ENCODE data around the gene CADPS2. TPM values are rescaled to one million over a fixed set of nuclear protein-coding genes. Genes with fewer than 3 reads are reported as not detected.

CADPS2 gene
- total RNA-seq, 2 donors from 2014 or later = 16.4 to 32.5 TPM

DNA sequence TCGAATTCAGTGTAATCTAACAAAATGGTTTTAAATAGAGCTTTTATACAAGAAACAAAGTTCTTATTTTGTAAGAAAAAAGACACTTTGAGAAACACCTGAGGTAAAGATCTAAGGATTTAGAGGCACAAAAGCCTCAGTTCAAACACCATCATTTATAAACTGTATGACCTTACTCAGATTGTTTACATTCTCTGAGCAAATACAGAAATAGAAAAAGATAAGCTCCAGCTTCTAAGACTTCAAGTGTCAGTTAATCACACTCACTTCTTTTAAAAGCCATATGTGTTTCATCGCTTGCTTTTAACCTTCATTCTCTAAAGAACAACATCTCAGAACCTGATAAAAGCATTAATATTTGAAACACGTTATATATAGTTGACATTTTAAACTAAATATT is 27.9 kb downstream of the CADPS2 start:
- Histone ChIP-seq H3K27ac (no peak overlapping the region), H3K9me3 (no peaks in the 10 kb centered on the region), H3K4me1 (ENCODE audit: control insufficient read depth in 1 of 2, low read depth in 2 of 2) (no peaks in the 10 kb centered on the region), H3K36me3 (no peaks in the 10 kb centered on the region), H3K4me3 (no peak overlapping the region), H3K27me3 (replicated peaks; ENCODE audit: insufficient read depth) (no peaks in the 10 kb centered on the region)
- ATAC-seq (ENCODE audit: insufficient number of reproducible peaks, low FRiP score, low read depth) (no peak), DNase-seq (ENCODE audit: low spot score) (no peak)
- TF ChIP-seq, protein P1, sequence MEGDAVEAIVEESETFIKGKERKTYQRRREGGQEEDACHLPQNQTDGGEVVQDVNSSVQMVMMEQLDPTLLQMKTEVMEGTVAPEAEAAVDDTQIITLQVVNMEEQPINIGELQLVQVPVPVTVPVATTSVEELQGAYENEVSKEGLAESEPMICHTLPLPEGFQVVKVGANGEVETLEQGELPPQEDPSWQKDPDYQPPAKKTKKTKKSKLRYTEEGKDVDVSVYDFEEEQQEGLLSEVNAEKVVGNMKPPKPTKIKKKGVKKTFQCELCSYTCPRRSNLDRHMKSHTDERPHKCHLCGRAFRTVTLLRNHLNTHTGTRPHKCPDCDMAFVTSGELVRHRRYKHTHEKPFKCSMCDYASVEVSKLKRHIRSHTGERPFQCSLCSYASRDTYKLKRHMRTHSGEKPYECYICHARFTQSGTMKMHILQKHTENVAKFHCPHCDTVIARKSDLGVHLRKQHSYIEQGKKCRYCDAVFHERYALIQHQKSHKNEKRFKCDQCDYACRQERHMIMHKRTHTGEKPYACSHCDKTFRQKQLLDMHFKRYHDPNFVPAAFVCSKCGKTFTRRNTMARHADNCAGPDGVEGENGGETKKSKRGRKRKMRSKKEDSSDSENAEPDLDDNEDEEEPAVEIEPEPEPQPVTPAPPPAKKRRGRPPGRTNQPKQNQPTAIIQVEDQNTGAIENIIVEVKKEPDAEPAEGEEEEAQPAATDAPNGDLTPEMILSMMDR (IDR thresholded peaks at IDR 0.05) = no peak

DNA sequence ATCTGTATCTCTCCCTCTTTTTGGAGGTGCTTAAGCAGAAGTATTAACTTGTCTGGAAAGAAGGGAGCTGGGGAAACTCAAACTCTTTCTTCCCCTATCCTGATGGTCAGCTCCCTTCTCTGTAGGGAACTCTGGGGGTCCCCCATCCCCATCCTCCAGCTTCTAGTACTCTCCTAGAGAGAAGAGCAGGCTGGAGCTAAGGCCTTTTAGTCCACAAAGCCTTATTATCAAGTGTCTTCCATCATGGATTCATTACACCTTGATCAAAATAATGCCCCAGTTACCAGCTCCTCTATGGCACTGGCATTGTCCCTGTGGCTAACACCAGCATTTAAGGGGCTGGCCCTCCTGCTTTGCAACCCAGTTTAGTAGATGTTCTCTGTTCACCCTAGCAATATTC is 35.7 kb downstream of the CADPS2 start:
- no peaks in the 10 kb centered on the region for H3K9me3 ChIP-seq
- ATAC-seq (ENCODE audit: insufficient number of reproducible peaks, low FRiP score, low read depth) (no peak), DNase-seq (ENCODE audit: low spot score) (no peak)
- no peaks in the 10 kb centered on the region for H3K36me3 ChIP-seq
- no peak overlapping the region for H3K27ac ChIP-seq
- H3K4me1 ChIP-seq (ENCODE audit: control insufficient read depth in 1 of 2, low read depth in 2 of 2) = no peaks in the 10 kb centered on the region
- TF ChIP-seq, protein P1 (IDR thresholded peaks at IDR 0.05) = no peak
- H3K4me3 ChIP-seq = no peak overlapping the region
- H3K27me3 ChIP-seq (replicated peaks; ENCODE audit: insufficient read depth) = no peaks in the 10 kb centered on the region

DNA sequence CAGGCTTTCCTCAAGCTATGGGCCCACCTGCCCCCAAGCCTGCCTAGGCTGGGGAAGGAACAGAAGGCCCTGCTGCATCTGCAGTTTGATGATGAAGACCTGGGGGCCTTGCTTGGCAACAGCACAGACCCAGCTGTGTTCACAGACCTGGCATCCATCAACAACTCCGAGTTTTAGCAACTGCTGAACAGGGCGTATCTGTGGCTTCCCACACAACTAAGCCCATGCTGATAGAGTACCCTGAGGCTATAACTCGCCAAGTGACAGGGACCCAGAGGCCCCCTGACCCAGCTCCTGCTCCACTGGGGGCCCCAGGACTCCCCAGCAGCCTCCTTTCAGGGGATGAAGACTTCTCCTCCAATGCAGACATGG is 36.3 kb downstream of the CADPS2 start:
- Histone ChIP-seq H3K4me1 (ENCODE audit: control insufficient read depth in 1 of 2, low read depth in 2 of 2) (no peaks in the 10 kb centered on the region), H3K27ac (no peak overlapping the region), H3K4me3 (no peak overlapping the region), H3K27me3 (replicated peaks; ENCODE audit: insufficient read depth) (no peaks in the 10 kb centered on the region), H3K36me3 (no peaks in the 10 kb centered on the region), H3K9me3 (no peaks in the 10 kb centered on the region)
- TF ChIP-seq, protein P1 (IDR thresholded peaks at IDR 0.05) = no peak
- ATAC-seq (ENCODE audit: insufficient number of reproducible peaks, low FRiP score, low read depth) = no peak
- no peak for DNase-seq (ENCODE audit: low spot score)

DNA sequence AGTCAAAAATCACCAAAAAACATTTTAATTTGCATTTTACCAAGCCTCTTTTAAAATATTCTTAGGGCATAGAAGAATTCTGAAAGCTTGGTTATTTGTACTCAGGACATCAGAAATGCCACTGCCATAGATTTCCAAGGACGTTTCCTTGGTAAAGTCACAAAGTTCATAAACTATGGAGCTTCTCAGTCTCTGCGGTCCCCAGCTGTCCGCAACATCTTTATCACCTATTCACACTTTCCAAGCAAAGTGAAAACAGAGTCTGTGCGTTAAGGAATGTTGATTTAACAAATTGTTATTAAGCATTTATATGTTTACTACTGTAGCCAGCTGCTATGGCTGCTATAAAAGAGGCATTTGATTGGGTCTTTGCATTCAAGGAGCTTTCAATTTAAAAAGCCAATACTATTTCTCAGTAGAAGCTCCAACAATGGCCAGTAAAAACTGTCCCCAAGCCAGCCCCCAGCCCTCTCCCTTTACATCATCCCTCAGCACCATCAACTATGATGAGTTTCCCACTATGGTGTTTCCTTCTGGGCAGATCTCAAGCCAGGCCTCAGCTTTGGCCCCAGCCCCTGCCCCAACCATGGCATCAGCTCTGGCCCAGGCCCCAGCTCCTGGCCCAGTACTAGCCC is 36.8 kb downstream of the CADPS2 start:
- Histone ChIP-seq H3K27ac (no peak overlapping the region), H3K4me3 (no peak overlapping the region), H3K36me3 (no peaks in the 10 kb centered on the region), H3K9me3 (no peaks in the 10 kb centered on the region), H3K4me1 (ENCODE audit: control insufficient read depth in 1 of 2, low read depth in 2 of 2) (no peaks in the 10 kb centered on the region), H3K27me3 (replicated peaks; ENCODE audit: insufficient read depth) (no peaks in the 10 kb centered on the region)
- DNase-seq (ENCODE audit: low spot score) (no peak), ATAC-seq (ENCODE audit: insufficient number of reproducible peaks, low FRiP score, low read depth) (no peak)
- TF ChIP-seq, protein P1 (IDR thresholded peaks at IDR 0.05) = no peak

DNA sequence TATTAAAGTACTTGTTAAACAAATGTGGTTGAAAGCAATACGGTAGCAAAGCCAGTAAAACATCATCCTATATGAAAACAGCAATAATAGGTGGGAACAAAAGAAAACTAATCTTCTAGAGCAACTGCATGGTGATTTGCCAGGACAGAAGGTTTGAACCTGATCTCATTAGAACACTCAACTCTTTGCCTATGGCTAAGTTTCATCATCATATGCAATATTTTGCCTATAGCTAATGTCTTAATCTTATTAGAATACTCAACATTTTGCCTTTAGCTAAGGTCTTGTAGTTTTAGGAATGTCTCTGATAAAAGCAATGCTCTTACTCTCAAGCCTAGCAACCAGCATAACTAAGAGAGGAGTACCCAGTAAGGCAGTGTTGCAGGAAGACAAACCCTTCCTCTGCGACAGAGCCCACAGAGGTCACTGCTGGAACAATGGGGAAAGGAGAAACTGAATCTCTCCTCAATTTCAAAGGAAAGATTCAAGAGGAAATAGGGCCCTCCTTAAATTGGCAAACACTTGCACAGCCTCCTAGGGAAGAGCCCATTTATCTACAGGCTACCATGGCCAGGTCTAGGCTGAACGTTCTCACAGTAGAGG is 38.3 kb downstream of the CADPS2 start:
- DNase-seq (ENCODE audit: low spot score) = no peak
- no peak overlapping the region for H3K27ac ChIP-seq
- H3K27me3 ChIP-seq (replicated peaks; ENCODE audit: insufficient read depth) = no peaks in the 10 kb centered on the region
- ATAC-seq (ENCODE audit: insufficient number of reproducible peaks, low FRiP score, low read depth) = no peak
- H3K36me3 ChIP-seq = no peaks in the 10 kb centered on the region
- H3K4me1 ChIP-seq (ENCODE audit: control insufficient read depth in 1 of 2, low read depth in 2 of 2) = no peaks in the 10 kb centered on the region
- H3K9me3 ChIP-seq = no peaks in the 10 kb centered on the region
- TF ChIP-seq, protein P1 (IDR thresholded peaks at IDR 0.05) = no peak
- H3K4me3 ChIP-seq = no peak overlapping the region
